T follicular helper cell (primary cell): ENCODE data around the gene CUL9.
A peak's percentile ranks its signal among the peaks of the same experiment; 100 is the strongest.
"Not testable (repeated sequence)": the region's sequence is repeated elsewhere in the genome, so short reads cannot be mapped to it uniquely, and the experiment has no call there.

Experiments used
- DNase-seq: peaks from one replicate; pipeline ENCODE4 v3.0.0-alpha.2; 2020; ENCODE audit warnings: low read depth
- total RNA-seq, 2 experiments: gene quantifications; one replicate each; lab custom pipeline; 2026; lab: John Stamatoyannopoulos, UW

Gene CUL9
- total RNA-seq = 45.2 to 108 reads per million in 2 experiments

GRCh38 chr6:43181942-43182860 is at the start of gene CUL9:
TSS of gene CUL9 (plus strand) at chr6:43182196. CDS start at chr6:43184311, 2,115 bp downstream.
- DNase-seq = peak; percentile 69

- no peak for DNase-seq
Measured at GRCh38 chr6:43138267-43138666, 43.7 kb upstream of the CUL9 start.

- not testable (repeated sequence) for DNase-seq
Measured at GRCh38 chr6:43139973-43140372, 42.0 kb upstream of the CUL9 start.

GRCh38 chr6:43141644-43142043 is 40.4 kb upstream of the CUL9 start:
- no peak for DNase-seq

- no peak for DNase-seq
Measured at GRCh38 chr6:43142101-43142500, 39.9 kb upstream of the CUL9 start.

- DNase-seq = peak; percentile 56
Measured at GRCh38 chr6:43143235-43144128, 38.5 kb upstream of the CUL9 start.

- no peak for DNase-seq
Measured at GRCh38 chr6:43144879-43145278, 37.1 kb upstream of the CUL9 start.

GRCh38 chr6:43146261-43146660 is 35.7 kb upstream of the CUL9 start:
- DNase-seq = no peak

- no peak for DNase-seq
Measured at GRCh38 chr6:43146709-43147688, 35.0 kb upstream of the CUL9 start.

GRCh38 chr6:43147691-43148477 is 34.1 kb upstream of the CUL9 start:
- DNase-seq = no peak

GRCh38 chr6:43149265-43149664 is 32.7 kb upstream of the CUL9 start:
- DNase-seq = no peak

- no peak for DNase-seq
Measured at GRCh38 chr6:43150051-43150751, 31.8 kb upstream of the CUL9 start.

GRCh38 chr6:43159599-43159998 is 22.4 kb upstream of the CUL9 start:
- DNase-seq = no peak

GRCh38 chr6:43163899-43164298 is 18.1 kb upstream of the CUL9 start:
- no peak for DNase-seq

- no peak for DNase-seq
Measured at GRCh38 chr6:43170417-43170930, 11.5 kb upstream of the CUL9 start.

GRCh38 chr6:43170931-43171706 is 10.9 kb upstream of the CUL9 start, which contains the start of gene SRF:
TSS of gene SRF (plus strand) at chr6:43171269. CDS start at chr6:43171657, 388 bp downstream.
- DNase-seq = peak; percentile 98

GRCh38 chr6:43171707-43172103 is 10.3 kb upstream of the CUL9 start:
- no peak for DNase-seq

- peak; percentile 31 for DNase-seq
Measured at GRCh38 chr6:43172104-43173007, 9.6 kb upstream of the CUL9 start.
